ES-I3 (cell line): ENCODE measurements around the gene NKX1-1.
"Not testable (repeated sequence)": the region's sequence is repeated elsewhere in the genome, so short reads cannot be mapped to it uniquely, and the experiment has no call there.

Source experiments
- H3K36me3 ChIP-seq: 2 replicates; pipeline ENCODE4 v1.6.1; 2013; ENCODE audit warnings: mild to moderate bottlenecking, low read length, control low read depth, moderate library complexity; ENCODE audit not compliant: insufficient read depth
- H3K4me1 ChIP-seq: 2 replicates; pipeline ENCODE4 v1.6.1; 2013; ENCODE audit warnings: mild to moderate bottlenecking, control low read depth, low read length; ENCODE audit not compliant: insufficient read depth
- H3K9ac ChIP-seq: 2 replicates; pipeline ENCODE4 v1.6.1; 2013; ENCODE audit warnings: low read depth, mild to moderate bottlenecking, low read length, moderate library complexity
- H3K9me3 ChIP-seq: 2 replicates; pipeline ENCODE4 v1.6.1; 2013; ENCODE audit warnings: mild to moderate bottlenecking, low read length, moderate library complexity; ENCODE audit not compliant: control insufficient read depth, insufficient read depth

The NKX1-1 gene

GRCh38 chr4:1406394-1406980 lies at the start of gene NKX1-1:
Gene NKX1-1, minus strand, starts transcription at chr4:1406442. Its CDS starts 0 bp downstream, at chr4:1406442.
- H3K4me1 ChIP-seq, result no peaks in the 10 kb centered on the region
- H3K9ac ChIP-seq, result no peak within 1 kb of the TSS; the same call in 1 of the 2 replicates
- H3K36me3 ChIP-seq, result no peaks in the 10 kb centered on the region
- no peaks in the 10 kb centered on the region for H3K9me3 ChIP-seq

GRCh38 chr4:1453731-1454130 lies 47.5 kb upstream of the NKX1-1 start:
- Histone ChIP-seq H3K36me3 (no peaks in the 10 kb centered on the region), H3K9ac (no peak overlapping the region), H3K4me1 (no peaks in the 10 kb centered on the region), H3K9me3 (no peaks in the 10 kb centered on the region)

GRCh38 chr4:1452431-1453051 lies 46.3 kb upstream of the NKX1-1 start:
- Histone ChIP-seq H3K9ac (no peak overlapping the region), H3K4me1 (no peaks in the 10 kb centered on the region), H3K36me3 (no peaks in the 10 kb centered on the region)

GRCh38 chr4:1451752-1452122 lies 45.5 kb upstream of the NKX1-1 start:
- no peaks in the 10 kb centered on the region for H3K36me3 ChIP-seq
- no peaks in the 10 kb centered on the region for H3K4me1 ChIP-seq
- no peak overlapping the region for H3K9ac ChIP-seq
- H3K9me3 ChIP-seq, result no peaks in the 10 kb centered on the region

More at GRCh38 chr4:1452431-1453051, 46.3 kb upstream of the NKX1-1 start:
- H3K9me3 ChIP-seq, result no peaks in the 10 kb centered on the region

- Histone ChIP-seq H3K9me3 (no peaks in the 10 kb centered on the region), H3K36me3 (no peaks in the 10 kb centered on the region), H3K4me1 (no peaks in the 10 kb centered on the region), H3K9ac (no peak overlapping the region)
These were observed 45.0 kb upstream of the NKX1-1 start for GRCh38 chr4:1451106-1451751.

- no peaks in the 10 kb centered on the region for H3K4me1 ChIP-seq
- H3K9ac ChIP-seq, result no peak overlapping the region
- H3K9me3 ChIP-seq, result no peaks in the 10 kb centered on the region
- no peaks in the 10 kb centered on the region for H3K36me3 ChIP-seq
These were observed 43.8 kb upstream of the NKX1-1 start for GRCh38 chr4:1449833-1450741.

- Histone ChIP-seq H3K9me3 (no peaks in the 10 kb centered on the region), H3K4me1 (no peaks in the 10 kb centered on the region), H3K9ac (no peak overlapping the region), H3K36me3 (no peaks in the 10 kb centered on the region)
These were observed 43.2 kb upstream of the NKX1-1 start for GRCh38 chr4:1449475-1449832.

GRCh38 chr4:1448589-1449420 lies 42.6 kb upstream of the NKX1-1 start:
- Histone ChIP-seq H3K4me1 (no peaks in the 10 kb centered on the region), H3K9ac (no peak overlapping the region), H3K36me3 (no peaks in the 10 kb centered on the region), H3K9me3 (no peaks in the 10 kb centered on the region)

GRCh38 chr4:1447676-1448588 lies 41.7 kb upstream of the NKX1-1 start:
- no peaks in the 10 kb centered on the region for H3K4me1 ChIP-seq
- H3K9ac ChIP-seq, result no peak overlapping the region
- no peaks in the 10 kb centered on the region for H3K36me3 ChIP-seq
- H3K9me3 ChIP-seq, result no peaks in the 10 kb centered on the region

- H3K36me3 ChIP-seq, result no peaks in the 10 kb centered on the region
- H3K9me3 ChIP-seq, result no peaks in the 10 kb centered on the region
These were observed 40.5 kb upstream of the NKX1-1 start for GRCh38 chr4:1446502-1447386.

GRCh38 chr4:1445716-1446445 lies 39.6 kb upstream of the NKX1-1 start:
- Histone ChIP-seq H3K4me1 (no peaks in the 10 kb centered on the region), H3K9me3 (no peaks in the 10 kb centered on the region), H3K9ac (no peak overlapping the region)

More at GRCh38 chr4:1446502-1447386, 40.5 kb upstream of the NKX1-1 start:
- H3K9ac ChIP-seq, result no peak overlapping the region
- no peaks in the 10 kb centered on the region for H3K4me1 ChIP-seq

GRCh38 chr4:1443688-1444172 lies 37.5 kb upstream of the NKX1-1 start:
- not testable (repeated sequence) for H3K36me3 ChIP-seq, H3K9ac ChIP-seq, H3K4me1 ChIP-seq, H3K9me3 ChIP-seq

More at GRCh38 chr4:1445716-1446445, 39.6 kb upstream of the NKX1-1 start:
- H3K36me3 ChIP-seq, result no peaks in the 10 kb centered on the region
